B cell (primary cell): ENCODE measurements around the gene TULP1. TPM values are rescaled to one million over a fixed set of nuclear protein-coding genes. Genes with fewer than 3 reads are reported as not detected.

ENCODE experiments used
- ATAC-seq: fragments of 200-7000 bp; cut with Tn5 transposase; one replicate; pipeline ENCODE4 v1.10.0; 2021; ENCODE audit warnings: low read depth, mild to moderate bottlenecking, moderate number of reproducible peaks, moderate library complexity
- CTCF ChIA-PET: fragments of 350-600 bp; sonication (Branson Sonifier 250); formaldehyde crosslinking; loops from one replicate; lab custom pipeline; 2021; ENCODE audit warnings: antibody characterized with exemption, inconsistent platforms; lab: Charles Lee
- POLR2A ChIA-PET: fragments of 350-600 bp; sonication (Branson Sonifier 250); formaldehyde crosslinking; loops from one replicate; lab custom pipeline; 2021; ENCODE audit warnings: antibody characterized with exemption; lab: Charles Lee
- DNase-seq: peaks from one replicate; pipeline ENCODE4 v3.0.0; 2013
- H2AFZ ChIP-seq: 2 replicates; pipeline ENCODE4 v1.6.1; 2012; ENCODE audit warnings: mild to moderate bottlenecking, low read depth, low read length; ENCODE audit not compliant: insufficient read depth, poor library complexity, severe bottlenecking
- H3K27ac ChIP-seq, 2 donors: 1 replicate in 1 of 2; 2 replicates in 1 of 2; pipeline ENCODE4 v1.5.1; 2012 to 2013; ENCODE audit warnings: low read length in 2 of 2, mild to moderate bottlenecking in 2 of 2, moderate library complexity in 1 of 2
- H3K27me3 ChIP-seq, 4 experiments: fragments of 200-600 bp in 1 of 4; sonication (generic) in 1 of 4; replicated peaks in 1 of 4; 1 replicate in 2 of 4; 2 replicates in 2 of 4; pipeline versions ENCODE4 v1.6.1 to v1.7.0; 2013 to 2016; ENCODE audit warnings: low read length in 3 of 4, mild to moderate bottlenecking in 2 of 4, mixed read lengths in 1 of 4, moderate library complexity in 1 of 4; ENCODE audit not compliant: insufficient read depth in 4 of 4, control insufficient read depth in 3 of 4; ENCODE audit errors: control extremely low read depth in 1 of 4
- H3K36me3 ChIP-seq, 2 experiments: replicated peaks in 1 of 2; 1 replicate in 1 of 2; 2 replicates in 1 of 2; pipeline versions ENCODE4 v1.6.1 to v1.7.1; 2013; ENCODE audit warnings: low read length in 1 of 2; ENCODE audit not compliant: insufficient read depth in 2 of 2, control insufficient read depth in 1 of 2; ENCODE audit errors: control extremely low read depth in 1 of 2, extremely low read depth in 1 of 2
- H3K4me1 ChIP-seq, 2 donors: fragments of 200-600 bp in 1 of 2; sonication (generic) in 1 of 2; 1 replicate in 1 of 2; 2 replicates in 1 of 2; pipeline versions ENCODE4 v1.5.1 to v1.6.1; 2013 to 2017; ENCODE audit warnings: low read length in 2 of 2; ENCODE audit not compliant: control insufficient read depth in 2 of 2, insufficient read depth in 2 of 2
- H3K4me2 ChIP-seq: replicated peaks from 2 replicates; pipeline ENCODE3; 2012; ENCODE audit warnings: mild to moderate bottlenecking, low read depth, low read length; ENCODE audit not compliant: poor library complexity, severe bottlenecking
- H3K4me3 ChIP-seq, 5 experiments: fragments of 200-600 bp in 1 of 5; sonication (generic) in 1 of 5; 1 replicate in 3 of 5; 2 replicates in 2 of 5; pipeline versions ENCODE4 v1.5.1 to v1.7.0; 2011 to 2016; ENCODE audit warnings: low read length in 4 of 5, mild to moderate bottlenecking in 4 of 5, low read depth in 2 of 5, control low read depth in 1 of 5, moderate library complexity in 1 of 5; ENCODE audit not compliant: insufficient read depth in 1 of 5; ENCODE audit errors: control extremely low read depth in 1 of 5, extremely low read depth in 1 of 5
- H3K79me2 ChIP-seq: fragments of 200-600 bp; sonication (generic); one replicate; pipeline ENCODE4 v1.6.0; 2016; ENCODE audit warnings: low read length; ENCODE audit not compliant: control insufficient read depth, insufficient read depth
- H3K9ac ChIP-seq: fragments of 200-600 bp; sonication (generic); 2 replicates; pipeline ENCODE4 v1.6.1; 2017; ENCODE audit warnings: mild to moderate bottlenecking, low read length, moderate library complexity
- H3K9me3 ChIP-seq, 3 donors: one replicate each; pipeline versions ENCODE4 v1.6.1 to v1.7.1; 2013; ENCODE audit warnings: low read length in 2 of 3; ENCODE audit not compliant: control insufficient read depth in 2 of 3, insufficient read depth in 1 of 3; ENCODE audit errors: control extremely low read depth in 1 of 3
- H4K20me1 ChIP-seq: 2 replicates; pipeline ENCODE4 v1.6.0; 2012; ENCODE audit warnings: mild to moderate bottlenecking, low read length; ENCODE audit not compliant: insufficient read depth, control insufficient read depth, poor library complexity, severe bottlenecking
- H3K27ac Mint-ChIP-seq: one replicate; pipeline ENCODE4 v1.8.0; 2021; ENCODE audit warnings: mixed read lengths
- H3K27me3 Mint-ChIP-seq: one replicate; pipeline ENCODE4 v1.8.0; 2021; ENCODE audit warnings: mixed read lengths
- H3K4me1 Mint-ChIP-seq: one replicate; pipeline ENCODE4 v1.8.0; 2021; ENCODE audit warnings: mixed read lengths
- H3K4me3 Mint-ChIP-seq: one replicate; pipeline ENCODE4 v1.8.0; 2021; ENCODE audit warnings: mixed read lengths
- H3K9me3 Mint-ChIP-seq: one replicate; pipeline ENCODE4 v1.8.0; 2022; ENCODE audit warnings: mixed read lengths; ENCODE audit not compliant: insufficient read depth
- EZH2 ChIP-seq: IDR thresholded peaks from 2 replicates; pipeline ENCODE4 v1.6.1; 2012; ENCODE audit warnings: borderline replicate concordance, low read depth, mild to moderate bottlenecking, moderate library complexity, low read length; ENCODE audit not compliant: insufficient read depth, poor library complexity, severe bottlenecking
- WGBS: methylation state at CpG from one replicate; pipeline ENCODE4 v1.1.5; 2013; ENCODE audit warnings: missing lambda C conversion rate; ENCODE audit not compliant: insufficient coverage; 5-methylcytosine and 5-hydroxymethylcytosine counted together
- intact Hi-C: fragments of 100-400 bp; cut with micrococcal nuclease; formaldehyde crosslinking; loops from one replicate; pipeline ENCODE4 v1.10.0; 2022
- polyA plus RNA-seq: library from polyadenylated mRNA; depleted of rRNA; stranded (reverse); fragments of >200 nt; gene quantifications from 2 replicates; pipeline ENCODE4 v1.2.3, GENCODE V29; 2012
- total RNA-seq, 2 donors: library from RNA; stranded (reverse); fragments of 120-200 nt in 1 of 2; gene quantifications; 1 replicate in 1 of 2; 2 replicates in 1 of 2; pipeline versions ENCODE4 v1.2.3 to v1.2.4, GENCODE V29; 2013 to 2022
- TF ChIP-seq, protein P1 (sequence below): fragments of 200-600 bp; IDR thresholded peaks from one replicate; pipeline ENCODE4 v1.8.0; 2022; ENCODE audit warnings: antibody characterized with exemption, mild to moderate bottlenecking

TULP1 gene
- total and polyA plus RNA-seq, 2 donors (not counting 1 experiment from before 2014, with no cell fraction given) = not detected

DNA sequence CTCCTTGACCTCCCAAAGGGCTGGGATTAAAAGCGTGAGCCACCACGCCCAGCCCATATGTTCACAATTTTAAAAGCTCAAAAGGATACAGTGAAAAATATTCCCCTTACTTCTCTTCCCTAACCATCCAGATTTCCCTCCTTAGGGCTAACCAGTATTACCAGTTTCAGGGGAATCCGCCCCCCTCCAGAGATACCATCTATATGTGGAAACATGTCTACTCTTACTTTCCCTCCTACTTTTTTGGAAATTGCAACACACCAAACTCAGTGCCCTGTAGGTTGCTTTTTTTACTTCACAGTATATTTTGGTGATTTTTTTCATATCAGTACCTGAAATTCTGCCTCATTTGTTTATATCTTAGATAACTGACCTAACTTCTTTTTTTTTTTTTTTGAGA, 51.4 kb downstream of the TULP1 start:
- peaks cover 6 to 17% of the 10 kb centered on the region in 2 experiments for H3K36me3 ChIP-seq
- H3K27ac Mint-ChIP-seq = no peak overlapping the region
- peaks cover 3% of the 10 kb centered on the region for H3K4me1 Mint-ChIP-seq
- POLR2A ChIA-PET = no interaction called here
- H3K27me3 ChIP-seq = no peaks in the 10 kb centered on the region
- CTCF ChIA-PET = interaction anchor here (0.6 to 1.9 kb wide), 4 partner anchors 12 to 166 kb away, joined by 3 to 5 read pairs (median 4); no protein-coding TSS in a partner anchor
- H3K4me1 ChIP-seq = no peaks in the 10 kb centered on the region
- peaks cover under 1% of the 10 kb centered on the region for H3K79me2 ChIP-seq
- H3K9me3 Mint-ChIP-seq = no peaks in the 10 kb centered on the region
- no peak overlapping the region for H3K27ac ChIP-seq
- no peaks in the 10 kb centered on the region for H3K9me3 ChIP-seq
- H3K4me3 Mint-ChIP-seq = no peak overlapping the region
- no peak overlapping the region for H2AFZ ChIP-seq
- DNase-seq = no peak
- TF ChIP-seq, protein P1, sequence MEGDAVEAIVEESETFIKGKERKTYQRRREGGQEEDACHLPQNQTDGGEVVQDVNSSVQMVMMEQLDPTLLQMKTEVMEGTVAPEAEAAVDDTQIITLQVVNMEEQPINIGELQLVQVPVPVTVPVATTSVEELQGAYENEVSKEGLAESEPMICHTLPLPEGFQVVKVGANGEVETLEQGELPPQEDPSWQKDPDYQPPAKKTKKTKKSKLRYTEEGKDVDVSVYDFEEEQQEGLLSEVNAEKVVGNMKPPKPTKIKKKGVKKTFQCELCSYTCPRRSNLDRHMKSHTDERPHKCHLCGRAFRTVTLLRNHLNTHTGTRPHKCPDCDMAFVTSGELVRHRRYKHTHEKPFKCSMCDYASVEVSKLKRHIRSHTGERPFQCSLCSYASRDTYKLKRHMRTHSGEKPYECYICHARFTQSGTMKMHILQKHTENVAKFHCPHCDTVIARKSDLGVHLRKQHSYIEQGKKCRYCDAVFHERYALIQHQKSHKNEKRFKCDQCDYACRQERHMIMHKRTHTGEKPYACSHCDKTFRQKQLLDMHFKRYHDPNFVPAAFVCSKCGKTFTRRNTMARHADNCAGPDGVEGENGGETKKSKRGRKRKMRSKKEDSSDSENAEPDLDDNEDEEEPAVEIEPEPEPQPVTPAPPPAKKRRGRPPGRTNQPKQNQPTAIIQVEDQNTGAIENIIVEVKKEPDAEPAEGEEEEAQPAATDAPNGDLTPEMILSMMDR = no peak
- TF ChIP-seq EZH2 = no peak
- no peak overlapping the region for H3K9ac ChIP-seq
- no peaks in the 10 kb centered on the region for H4K20me1 ChIP-seq
- no peak overlapping the region for H3K4me2 ChIP-seq
- H3K27me3 Mint-ChIP-seq = no peaks in the 10 kb centered on the region
- H3K4me3 ChIP-seq = no peak overlapping the region
- intact Hi-C loops = no loop called here
- no peak for ATAC-seq
- 92% methylated on average over 2 of the region's 3 CpGs for WGBS

DNA sequence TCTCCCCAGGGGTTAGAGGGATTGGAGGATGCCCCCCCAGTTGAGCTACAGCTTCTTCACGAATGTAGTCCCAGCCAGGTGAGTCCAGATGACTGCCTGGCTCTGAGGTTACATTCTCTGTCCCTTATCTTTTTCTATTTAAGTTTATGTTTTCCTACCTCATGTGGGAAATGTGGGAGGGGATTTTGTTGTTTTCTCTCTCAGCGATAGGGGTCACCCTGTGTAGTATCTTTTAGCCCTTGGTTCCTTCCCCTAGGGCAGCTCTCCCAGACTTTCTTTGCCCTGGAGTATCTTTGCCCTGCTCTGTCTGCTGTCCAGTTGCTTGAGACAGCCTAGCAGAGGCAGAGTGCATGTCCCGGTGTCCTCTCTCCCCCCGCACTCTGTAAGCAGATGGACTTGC, 54.8 kb downstream of the TULP1 start:
- no peak for ATAC-seq
- no peak overlapping the region for H3K27ac Mint-ChIP-seq
- Histone ChIP-seq H2AFZ (no peak overlapping the region), H3K4me3 (no peak overlapping the region), H4K20me1 (peaks cover 8% of the 10 kb centered on the region), H3K4me2 (no peak overlapping the region), H3K9ac (no peak overlapping the region), H3K27ac (no peak overlapping the region), H3K36me3 (peaks cover 4 to 19% of the 10 kb centered on the region in 2 experiments), H3K79me2 (peaks cover 4% of the 10 kb centered on the region), H3K27me3 (no peaks in the 10 kb centered on the region), H3K4me1 (peaks cover 5 to 6% of the 10 kb centered on the region in 2 donors), H3K9me3 (no peaks in the 10 kb centered on the region)
- POLR2A ChIA-PET = interaction anchor here (0.5 to 0.6 kb wide), 2 partner anchors 13 to 116 kb away, joined by 3 to 4 read pairs; no protein-coding TSS in a partner anchor
- no peaks in the 10 kb centered on the region for H3K9me3 Mint-ChIP-seq
- H3K4me1 Mint-ChIP-seq = peaks cover 17% of the 10 kb centered on the region
- CTCF ChIA-PET = interaction anchor here (1.1 to 11.4 kb wide), 2 partner anchors 11 to 160 kb away, joined by 3 to 127 read pairs; partner anchors contain the start of gene RPL10A
- no peak overlapping the region for H3K4me3 Mint-ChIP-seq
- no peaks in the 10 kb centered on the region for H3K27me3 Mint-ChIP-seq
- no peak for TF ChIP-seq EZH2
- TF ChIP-seq, protein P1 = no peak
- no peak for DNase-seq
- WGBS = 100% methylated on average over 2 of the region's 4 CpGs
- intact Hi-C loops = no loop called here
